GM18508 (cell line): ENCODE data around the gene ZDHHC19.
"Not testable (repeated sequence)": the region's sequence is repeated elsewhere in the genome, so short reads cannot be mapped to it uniquely, and the experiment has no call there.

Experiments
- ATAC-seq: cut with Tn5 transposase; IDR thresholded peaks from one replicate; pipeline ENCODE4 v1.9.1; 2021; ENCODE audit warnings: moderate number of reproducible peaks; ENCODE audit not compliant: insufficient read depth, unreplicated experiment

ZDHHC19 gene

DNA sequence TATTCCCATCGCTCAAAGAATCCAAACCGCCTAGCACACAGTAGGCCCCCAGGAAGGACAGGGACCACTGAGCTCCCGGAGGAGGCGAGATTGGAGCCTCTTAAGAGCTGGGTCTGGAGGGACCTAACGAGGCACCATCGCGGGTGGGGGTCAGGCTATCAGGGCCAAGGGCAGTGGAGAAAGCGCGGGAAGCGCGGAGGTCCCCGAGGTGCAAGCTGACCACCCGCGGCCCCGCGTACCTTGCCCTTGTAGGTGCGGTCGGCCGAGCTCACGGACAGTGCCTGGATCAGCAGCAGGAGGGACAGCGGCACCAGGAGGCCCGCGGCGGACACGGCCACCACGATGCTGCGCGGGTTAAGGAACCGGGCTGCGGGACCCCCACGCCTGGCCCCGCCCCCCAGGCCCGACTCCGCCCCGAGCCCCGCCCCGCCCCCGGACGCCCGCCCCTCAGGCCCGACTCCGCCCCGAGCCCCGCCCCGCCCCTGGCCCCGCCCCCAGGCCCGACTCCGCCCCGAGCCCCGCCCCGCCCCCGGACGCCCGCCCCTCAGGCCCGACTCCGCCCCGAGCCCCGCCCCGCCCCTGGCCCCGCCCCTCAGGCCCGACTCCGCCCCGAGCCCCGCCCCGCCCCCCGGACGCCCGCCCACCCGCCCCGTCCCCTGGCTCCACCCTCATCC lies 3.9 kb downstream of the ZDHHC19 start:
- no peak for ATAC-seq

DNA sequence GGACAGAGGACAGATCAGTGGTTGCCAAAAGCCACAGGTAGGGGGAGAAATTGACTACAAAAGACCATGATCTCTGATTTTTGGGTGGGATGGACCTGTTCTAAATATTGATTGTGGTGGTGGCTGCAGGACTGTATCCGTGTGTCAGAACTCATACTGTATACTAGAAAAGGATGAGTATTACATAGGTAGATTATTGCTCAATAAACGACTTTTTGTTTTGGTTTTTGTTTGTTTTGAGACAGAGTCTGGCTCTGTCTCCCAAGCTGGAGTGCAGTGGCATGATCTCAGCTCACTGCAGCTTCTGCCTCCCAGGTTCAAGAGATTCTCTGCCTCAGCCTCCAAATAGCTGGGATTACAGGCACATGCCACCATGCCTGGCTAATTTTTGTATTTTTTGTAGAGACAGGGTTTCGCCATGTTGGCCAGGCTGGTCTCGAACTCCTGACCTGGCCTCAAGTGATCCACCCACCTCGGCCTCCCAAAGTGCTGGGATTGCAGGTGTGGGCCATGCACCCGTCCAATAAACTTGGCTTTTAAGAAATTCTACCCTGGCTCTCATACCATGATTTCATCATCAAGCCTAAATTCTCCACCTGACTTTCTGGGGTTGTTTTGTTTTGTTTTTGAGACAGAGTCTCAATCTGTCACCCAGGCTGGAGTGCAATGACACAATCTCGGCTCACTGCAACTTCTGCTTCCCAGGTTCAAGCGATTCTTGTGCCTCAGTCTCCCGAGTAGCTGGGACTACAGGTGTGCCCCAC lies 5.6 kb downstream of the ZDHHC19 start:
- ATAC-seq, result not testable (repeated sequence)

DNA sequence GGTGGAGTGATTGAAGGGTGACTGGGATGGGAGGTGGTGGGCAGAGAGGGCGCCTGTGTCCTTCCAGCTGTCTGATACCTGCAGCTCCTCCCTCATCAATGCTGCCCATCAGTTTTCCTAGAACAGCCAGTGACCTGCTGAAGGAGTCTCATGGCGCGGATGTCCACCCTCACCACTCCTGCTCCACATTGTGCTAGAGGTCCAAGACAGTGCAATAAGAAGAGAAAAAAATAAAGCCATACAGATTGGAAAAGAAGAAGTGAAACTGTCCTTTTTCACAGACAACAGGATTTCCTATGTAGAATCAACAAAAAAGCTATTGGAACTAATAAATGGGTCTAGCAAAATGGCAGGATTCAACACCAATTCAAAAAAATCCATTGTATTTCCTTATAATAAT lies 7.4 kb downstream of the ZDHHC19 start:
- no peak for ATAC-seq

DNA sequence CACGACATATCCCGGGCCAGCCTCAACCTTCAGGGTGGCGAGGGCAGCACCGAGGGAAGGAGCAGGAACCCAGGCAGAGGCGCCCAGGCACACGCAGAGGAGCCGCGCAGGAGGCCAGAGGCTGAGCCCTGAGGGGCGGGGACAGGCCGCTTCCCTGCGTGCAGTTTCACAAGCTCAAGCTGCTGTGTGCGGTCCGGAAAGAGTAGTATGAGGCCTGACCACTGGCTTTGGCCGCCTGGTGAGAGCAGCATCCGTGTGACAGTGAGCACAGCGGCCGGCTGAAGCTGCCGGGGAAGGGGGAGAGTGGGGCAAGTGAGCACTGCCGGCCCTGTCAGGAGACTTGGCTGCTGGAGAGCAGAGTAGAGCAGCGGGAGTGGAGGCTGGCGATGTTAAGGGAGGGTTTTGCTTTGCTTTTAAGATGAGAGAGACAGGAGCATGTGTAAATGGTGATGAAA lies 8.7 kb downstream of the ZDHHC19 start:
- no peak for ATAC-seq

DNA sequence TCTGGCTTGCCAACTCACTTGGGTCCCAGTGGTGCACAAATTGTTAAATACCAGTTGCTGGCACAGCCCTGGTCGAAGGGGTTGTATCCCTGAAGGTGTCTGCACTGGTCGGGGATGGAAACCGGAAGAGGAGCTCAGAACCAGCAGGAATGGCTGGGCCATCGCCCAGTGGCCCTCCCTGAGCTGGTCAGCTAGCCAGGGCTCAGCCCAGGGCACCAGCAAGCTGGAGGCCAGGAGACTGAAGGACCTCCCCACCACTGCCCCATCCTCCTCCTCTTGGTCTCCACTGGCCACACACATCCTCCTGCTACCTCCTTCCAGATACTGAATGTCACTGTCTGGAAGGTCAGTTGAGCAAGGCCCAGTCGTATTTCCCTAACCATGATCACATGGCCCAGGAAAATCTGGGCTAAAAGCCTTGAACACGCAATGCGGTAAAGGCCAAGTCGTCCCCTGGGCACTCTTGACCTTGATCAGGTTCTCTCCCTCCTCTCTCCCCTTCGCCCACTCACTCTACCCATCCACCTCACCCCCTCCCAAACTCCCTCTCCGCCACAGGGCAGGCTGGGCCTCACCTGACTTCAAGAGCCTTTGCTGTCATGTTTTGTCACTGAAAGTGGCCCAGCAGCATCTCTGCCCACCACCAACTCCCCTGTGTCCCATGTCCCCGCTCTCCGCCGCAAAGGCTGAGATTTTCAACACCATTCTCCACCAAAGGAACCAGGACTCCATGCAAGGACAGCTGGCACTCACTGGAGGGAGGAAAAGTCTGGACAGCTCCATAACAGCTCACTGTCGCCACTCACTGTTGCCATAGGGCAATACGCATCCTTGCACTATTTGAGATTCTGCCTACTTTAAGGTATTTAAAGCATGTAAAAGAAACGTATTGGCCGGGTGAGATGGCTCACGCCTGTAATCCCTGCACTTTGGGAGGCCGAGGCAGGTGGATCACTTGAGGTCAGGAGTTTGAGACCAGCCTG lies 12.1 kb downstream of the ZDHHC19 start:
- no peak for ATAC-seq

DNA sequence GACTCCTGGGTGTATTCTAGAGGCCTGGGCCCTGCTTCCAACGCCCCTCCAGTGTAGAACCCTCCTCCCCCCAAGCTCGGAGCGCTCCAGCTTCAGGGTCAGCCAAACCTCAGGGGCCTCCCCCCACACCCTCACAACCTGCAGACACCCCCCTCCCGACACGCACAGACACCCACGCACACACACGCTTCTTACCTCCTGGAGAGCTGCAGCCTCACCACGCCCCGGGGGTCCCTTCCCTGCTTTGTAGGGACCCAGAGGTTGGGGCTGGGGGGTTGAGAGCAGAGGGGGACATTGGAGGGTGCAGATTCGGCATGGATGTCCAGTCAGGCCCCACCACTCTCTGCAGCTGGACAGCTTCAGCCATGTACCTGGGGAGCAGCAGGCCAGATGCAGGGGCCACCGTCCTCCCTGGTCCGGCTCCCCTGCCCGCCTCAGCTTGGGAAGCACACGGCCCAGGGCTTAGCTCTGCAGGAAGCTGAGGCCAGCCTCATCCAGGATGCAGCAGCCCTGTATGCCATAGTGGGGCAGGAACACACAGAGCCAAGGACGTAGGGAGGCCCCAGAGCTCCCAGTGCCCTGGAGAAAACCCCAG lies 13.0 kb downstream of the ZDHHC19 start:
- ATAC-seq, result no peak

DNA sequence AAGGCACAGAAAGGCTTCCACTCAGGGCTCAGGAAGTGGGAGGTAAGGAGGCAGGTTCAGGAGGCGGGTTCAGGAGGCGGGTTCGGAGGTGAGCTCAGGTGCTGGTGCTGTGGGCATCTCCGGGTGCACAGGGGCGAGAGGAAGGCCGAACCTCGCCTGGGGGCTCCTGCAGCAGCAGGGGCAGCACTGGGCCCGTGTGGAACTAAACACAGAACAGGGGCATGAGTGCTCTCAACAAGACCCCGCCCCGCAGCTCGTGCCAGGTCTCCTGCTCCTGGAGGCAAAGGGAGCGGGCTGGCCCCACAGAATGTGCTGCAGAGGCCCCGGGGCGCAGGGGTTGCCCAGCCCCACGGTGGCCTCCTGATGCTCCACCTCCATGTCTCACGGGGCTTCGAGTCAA lies 13.7 kb downstream of the ZDHHC19 start:
- no peak for ATAC-seq

DNA sequence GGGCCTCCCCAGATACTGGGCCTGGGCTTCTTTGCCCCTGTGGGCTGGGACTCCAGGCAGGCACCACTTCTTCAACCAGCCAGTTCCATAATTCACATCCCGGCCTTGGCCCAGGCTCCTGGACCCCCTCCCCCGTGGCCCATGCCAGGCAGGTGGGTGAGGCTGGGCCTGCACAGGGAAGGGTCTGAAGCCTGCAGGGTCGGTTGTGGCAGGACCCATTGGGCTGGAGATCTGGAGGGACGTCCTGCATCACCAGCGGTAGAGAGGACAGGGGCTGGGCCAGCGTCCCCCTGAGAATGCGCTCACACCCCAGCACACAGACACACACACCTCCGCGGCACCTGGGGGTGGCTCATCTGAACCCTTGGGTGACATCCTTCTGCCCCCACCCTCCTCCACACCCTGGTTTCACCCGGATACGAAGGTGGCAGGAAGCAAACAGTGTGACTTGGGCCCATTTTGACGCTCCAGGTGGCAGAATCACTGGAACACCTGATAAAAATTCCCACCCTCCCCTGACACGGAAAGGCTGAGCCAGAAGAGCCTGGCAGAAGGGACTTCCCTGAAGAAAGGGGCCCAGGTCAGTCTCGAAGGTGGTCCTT lies 15.4 kb downstream of the ZDHHC19 start:
- ATAC-seq, result no peak

DNA sequence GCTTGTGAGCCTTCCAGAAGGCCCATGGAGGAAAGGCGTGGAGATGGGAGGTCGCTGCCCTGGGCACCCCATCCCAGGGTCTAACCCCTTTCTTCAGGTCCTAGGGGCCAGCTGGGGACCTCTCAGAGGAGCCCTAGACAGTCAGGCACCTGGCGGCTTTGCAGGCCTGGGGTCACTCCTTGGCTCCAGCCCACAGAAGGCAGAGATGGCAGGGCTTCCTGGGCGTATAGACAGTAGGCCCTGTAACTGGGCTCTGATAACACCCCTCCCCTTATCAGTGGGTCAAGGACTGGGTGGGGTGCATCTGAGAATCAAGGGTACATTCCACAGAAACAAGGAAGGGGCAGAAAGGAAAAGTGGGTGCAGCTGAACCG lies 16.7 kb downstream of the ZDHHC19 start:
- ATAC-seq, result no peak

DNA sequence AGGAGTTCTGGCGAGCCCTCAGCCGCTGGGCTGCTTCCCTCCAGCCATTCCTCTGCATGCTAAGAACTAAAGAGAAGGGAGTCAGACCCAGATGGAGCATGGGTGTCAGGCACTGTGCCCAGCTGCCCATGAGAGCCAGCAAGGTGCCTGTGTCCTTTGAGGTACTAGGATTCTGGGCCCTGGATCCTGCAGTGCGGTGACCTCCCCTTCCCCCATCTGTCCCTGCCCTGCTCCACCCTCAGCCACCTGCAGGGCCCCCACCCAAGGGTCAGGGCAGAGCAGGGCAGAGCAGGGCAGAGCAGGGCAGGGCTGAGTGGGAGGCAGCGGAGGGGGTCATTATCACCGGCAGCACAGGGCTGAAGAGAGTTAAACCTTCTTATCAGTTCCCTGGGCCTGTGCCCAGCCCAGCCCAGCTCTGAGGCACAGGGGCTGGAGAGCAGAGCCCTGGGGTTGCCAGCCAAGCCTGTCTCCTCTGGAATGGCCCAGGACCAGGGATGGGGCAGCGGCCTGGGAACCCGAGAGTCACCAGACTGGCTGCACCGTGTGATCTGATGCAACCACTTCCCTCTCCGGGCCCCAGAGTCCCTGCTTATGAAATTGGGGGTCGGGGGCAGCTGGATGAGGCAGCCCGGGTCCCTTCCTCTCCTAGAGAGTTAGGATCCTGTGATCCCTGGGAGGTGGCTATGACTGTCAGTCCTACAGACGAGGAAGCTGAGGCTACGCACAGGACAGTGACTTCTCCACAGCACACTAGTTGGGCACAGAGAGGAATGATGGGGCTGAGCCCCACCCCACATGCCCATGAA lies 17.3 kb downstream of the ZDHHC19 start:
- ATAC-seq, result no peak

DNA sequence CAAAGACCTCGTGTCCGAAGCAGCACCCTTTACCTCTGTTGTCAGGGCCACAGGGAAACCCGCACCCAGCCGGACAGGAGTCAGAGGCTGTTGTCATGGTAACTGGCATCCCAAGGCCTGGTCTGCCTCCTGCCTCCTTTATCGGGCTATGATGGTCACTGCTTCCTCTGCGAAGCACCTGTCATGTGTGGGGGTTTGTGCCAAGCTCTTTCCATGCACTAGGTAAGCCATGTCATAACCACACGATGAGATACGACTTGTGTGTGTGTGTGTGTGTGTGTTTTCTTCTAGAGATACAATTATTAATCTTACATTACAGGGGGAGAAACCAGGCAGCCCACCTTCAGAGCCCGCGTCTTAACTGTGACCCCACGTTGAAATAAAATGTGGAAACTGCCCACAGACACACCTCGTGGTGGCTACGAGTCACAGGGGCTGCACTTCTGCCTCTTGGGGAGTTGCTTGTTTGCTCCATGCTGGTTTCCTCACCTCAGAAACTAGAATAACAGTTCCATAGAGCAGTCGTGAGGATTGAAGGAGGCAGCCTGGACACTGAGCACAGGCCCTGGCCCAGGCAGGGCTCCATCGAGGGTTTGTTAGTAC lies 18.0 kb downstream of the ZDHHC19 start:
- no peak for ATAC-seq

DNA sequence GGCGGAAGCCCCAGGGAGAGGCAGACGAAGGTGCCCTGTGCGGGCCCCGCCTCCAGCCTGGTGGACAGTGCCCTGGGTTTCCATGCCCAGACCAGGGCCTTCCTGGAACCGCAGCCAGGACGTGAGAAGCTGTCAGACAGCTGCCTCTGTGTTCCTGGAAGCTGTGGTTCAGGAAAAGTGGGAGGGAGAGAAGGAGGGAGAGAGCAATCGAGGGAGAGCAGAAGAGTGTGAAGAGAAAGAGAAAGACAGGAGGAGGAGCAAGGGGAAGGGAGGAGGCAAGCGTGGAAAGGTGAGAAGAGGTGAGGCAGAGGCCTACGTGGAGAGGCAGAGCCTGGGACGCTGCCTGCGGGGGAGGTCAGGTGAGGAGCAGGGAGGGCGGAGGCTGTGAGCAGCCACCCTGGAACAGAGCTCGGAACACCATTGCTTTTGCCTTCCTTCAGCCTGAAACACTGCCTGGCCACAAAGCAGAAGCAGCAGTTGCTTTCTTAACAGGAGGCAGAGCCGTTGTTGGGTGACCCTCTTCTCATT lies 18.6 kb downstream of the ZDHHC19 start:
- no peak for ATAC-seq

DNA sequence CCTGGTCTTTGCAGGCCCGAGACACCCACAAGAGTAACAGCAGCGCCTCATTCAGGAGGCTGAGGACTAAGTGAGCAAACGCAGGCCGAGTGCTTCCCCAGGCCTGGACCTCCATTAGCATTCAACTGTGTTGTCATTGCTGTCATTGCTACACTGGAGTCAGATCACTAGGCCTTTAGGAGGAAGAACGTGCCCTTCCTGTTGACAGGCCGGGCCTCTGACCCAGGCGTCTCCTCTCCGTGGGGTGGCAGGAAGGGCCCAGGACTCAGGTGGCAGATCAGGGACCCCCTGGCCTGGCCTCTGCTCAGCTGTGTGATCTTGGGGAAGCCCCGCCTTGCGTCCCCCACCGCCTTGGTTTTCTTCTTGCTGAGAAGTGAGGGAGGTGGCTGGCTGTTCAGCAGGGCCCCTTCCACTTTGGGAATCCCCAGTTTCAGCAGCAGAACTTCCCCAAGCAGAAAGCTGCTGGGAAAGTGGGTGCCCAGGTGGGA lies 19.1 kb downstream of the ZDHHC19 start:
- no peak for ATAC-seq

DNA sequence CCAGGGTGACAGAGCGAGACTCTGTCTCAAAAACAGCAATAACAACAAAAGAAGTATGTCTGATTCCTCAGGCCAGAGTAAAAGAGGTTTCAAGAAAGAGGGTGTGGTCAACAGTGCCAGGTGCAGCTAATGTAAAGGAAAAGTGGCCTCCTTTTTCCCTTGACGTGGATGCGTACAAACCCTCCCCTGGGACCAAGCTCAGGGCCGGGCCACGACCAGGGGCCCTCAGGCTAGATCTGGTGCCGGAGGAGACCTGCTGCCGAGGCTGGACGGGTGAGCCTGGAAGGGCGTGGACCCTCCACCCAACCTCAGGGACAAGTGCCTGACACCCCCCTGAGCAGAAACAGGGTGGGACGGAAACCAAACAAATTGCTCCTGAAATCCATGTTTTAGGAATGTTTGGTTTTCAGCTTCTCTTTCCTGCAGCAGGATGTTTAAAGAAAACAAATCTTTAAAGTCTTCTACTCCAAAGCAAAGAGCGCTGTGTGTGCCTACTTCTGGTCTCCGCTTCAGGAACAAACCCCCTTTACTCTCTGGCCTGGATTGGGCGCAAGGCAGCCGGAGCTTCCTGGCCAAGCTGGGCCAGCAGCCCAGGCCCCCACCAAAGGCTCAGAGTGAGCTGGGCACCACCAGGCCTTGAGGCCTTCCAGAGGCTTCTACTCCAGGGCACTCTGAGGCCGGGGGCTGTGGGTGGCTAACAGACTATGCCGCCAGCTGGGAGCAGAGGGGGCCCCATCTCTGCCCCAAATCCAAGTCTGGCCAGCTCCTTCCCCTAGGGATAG lies 21.4 kb downstream of the ZDHHC19 start:
- no peak for ATAC-seq

DNA sequence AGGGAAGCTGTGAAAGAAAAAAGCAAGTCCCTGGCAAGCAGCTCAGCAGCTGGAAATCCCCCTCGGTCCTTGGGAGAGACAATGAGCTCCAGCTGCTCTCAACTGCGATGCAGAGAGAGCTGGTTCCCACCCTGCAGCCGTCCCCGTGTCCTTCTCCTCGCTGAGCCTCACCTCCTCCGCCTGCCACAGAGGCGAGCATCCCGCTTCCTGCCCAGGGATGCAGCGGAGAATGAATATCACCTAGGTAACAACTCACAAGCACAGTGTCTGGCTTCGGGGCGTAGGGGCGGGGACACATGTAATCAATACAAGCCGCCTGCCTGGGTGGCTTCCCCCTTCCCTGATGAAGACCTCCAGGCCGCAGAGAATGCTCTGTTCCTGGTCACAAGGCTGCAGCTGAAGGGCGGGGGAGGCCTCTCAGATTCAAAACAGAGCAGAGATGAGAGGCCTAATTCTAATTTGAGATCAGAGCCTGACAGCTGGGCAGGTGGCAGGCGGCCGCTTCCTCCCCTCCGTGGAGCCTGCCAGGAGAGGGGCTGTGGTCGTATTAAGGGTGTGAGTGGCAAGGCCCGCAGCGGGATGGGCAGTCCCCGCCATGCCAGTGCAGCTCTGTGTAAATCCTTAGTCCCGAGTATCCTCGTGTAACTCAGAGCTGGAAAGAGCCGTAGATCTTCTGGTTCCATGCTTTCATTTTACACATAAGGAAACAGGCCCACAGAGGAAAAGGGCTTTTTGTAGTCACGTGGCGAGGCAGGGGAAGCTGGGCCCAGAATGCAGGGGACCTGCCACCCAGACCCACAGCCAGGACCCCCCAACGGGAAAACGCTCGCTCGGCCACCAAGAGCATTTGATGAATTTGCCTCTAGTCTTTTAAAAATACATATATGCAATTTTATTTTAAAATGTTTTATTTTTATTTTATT lies 24.3 kb downstream of the ZDHHC19 start:
- ATAC-seq, result no peak

DNA sequence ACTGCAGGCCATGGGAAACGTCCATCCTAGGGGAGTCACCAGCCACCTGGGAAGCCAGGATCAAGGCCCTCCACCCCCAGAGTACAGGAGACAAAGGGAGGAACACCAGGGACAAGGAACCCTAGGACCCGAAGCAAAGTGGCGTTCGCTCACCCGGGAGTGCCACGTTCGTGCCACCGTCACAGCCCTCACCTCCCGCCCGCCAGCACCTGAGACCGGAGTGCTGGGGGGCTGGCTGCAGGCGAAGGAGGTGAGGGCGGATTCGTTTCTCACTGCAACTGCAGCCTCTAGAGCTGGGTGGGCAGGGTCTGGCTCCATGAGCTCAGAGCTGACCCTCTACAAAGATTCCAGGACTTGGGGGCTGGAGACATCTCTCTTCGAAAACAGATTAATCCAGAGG lies 26.3 kb downstream of the ZDHHC19 start:
- no peak for ATAC-seq

DNA sequence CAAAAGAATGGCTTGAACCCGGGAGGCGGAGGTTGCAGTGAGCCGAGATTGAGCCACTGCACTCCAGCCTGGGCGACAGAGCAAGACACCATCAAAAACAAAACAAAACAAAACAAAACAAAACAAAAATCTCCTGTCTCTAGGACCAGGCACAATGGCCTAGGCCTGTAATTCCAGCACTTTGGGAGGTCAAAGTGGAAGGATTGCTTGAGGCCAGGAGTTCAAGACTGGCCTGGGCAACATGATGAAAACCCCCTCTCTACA lies 27.1 kb downstream of the ZDHHC19 start:
- ATAC-seq, result not testable (repeated sequence)
